ENCODE results near the gene OSTN.

- TF ChIP-seq, protein P1, sequence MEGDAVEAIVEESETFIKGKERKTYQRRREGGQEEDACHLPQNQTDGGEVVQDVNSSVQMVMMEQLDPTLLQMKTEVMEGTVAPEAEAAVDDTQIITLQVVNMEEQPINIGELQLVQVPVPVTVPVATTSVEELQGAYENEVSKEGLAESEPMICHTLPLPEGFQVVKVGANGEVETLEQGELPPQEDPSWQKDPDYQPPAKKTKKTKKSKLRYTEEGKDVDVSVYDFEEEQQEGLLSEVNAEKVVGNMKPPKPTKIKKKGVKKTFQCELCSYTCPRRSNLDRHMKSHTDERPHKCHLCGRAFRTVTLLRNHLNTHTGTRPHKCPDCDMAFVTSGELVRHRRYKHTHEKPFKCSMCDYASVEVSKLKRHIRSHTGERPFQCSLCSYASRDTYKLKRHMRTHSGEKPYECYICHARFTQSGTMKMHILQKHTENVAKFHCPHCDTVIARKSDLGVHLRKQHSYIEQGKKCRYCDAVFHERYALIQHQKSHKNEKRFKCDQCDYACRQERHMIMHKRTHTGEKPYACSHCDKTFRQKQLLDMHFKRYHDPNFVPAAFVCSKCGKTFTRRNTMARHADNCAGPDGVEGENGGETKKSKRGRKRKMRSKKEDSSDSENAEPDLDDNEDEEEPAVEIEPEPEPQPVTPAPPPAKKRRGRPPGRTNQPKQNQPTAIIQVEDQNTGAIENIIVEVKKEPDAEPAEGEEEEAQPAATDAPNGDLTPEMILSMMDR (IDR thresholded peaks at IDR 0.05): no peak
- no peak for TF ChIP-seq POLR2A (IDR thresholded peaks at IDR 0.05)
Observed at GRCh38 chr3:191259486-191259885, 60.4 kb downstream of the OSTN start.
